Activated CD8-positive, alpha-beta T cell treated with anti-CD3 and anti-CD28 coated beads for 36 hours (primary cell): ENCODE data around the gene DACH1. TPM values are rescaled to one million over a fixed set of nuclear protein-coding genes. Genes with fewer than 3 reads are reported as not detected.

Experiments used
- ATAC-seq: fragments of 200-7000 bp; cut with Tn5 transposase; one replicate; pipeline ENCODE4 v1.10.0; 2021; ENCODE audit warnings: mild to moderate bottlenecking, moderate library complexity
- CTCF ChIA-PET: fragments of 350-600 bp; sonication (Branson Sonifier 250); formaldehyde crosslinking; loops from one replicate; lab custom pipeline; 2021; ENCODE audit warnings: antibody characterized with exemption; lab: Charles Lee
- POLR2A ChIA-PET: fragments of 350-600 bp; sonication (Branson Sonifier 250); formaldehyde crosslinking; loops from one replicate; lab custom pipeline; 2021; ENCODE audit warnings: antibody characterized with exemption; lab: Charles Lee
- DNase-seq: peaks from one replicate; pipeline ENCODE4 v3.0.0-alpha.2; 2020
- H3K27ac Mint-ChIP-seq: one replicate; pipeline ENCODE4 v1.8.0; 2021; ENCODE audit warnings: mild to moderate bottlenecking, mixed read lengths
- H3K27me3 Mint-ChIP-seq: one replicate; pipeline ENCODE4 v1.8.0; 2021; ENCODE audit warnings: mixed read lengths
- H3K36me3 Mint-ChIP-seq: one replicate; pipeline ENCODE4 v1.8.0; 2021; ENCODE audit warnings: low read depth, mixed read lengths
- H3K4me1 Mint-ChIP-seq: one replicate; pipeline ENCODE4 v1.8.0; 2021; ENCODE audit warnings: low read depth, mixed read lengths
- H3K4me3 Mint-ChIP-seq: one replicate; pipeline ENCODE4 v1.8.0; 2021; ENCODE audit warnings: mild to moderate bottlenecking, moderate library complexity, mixed read lengths
- H3K9me3 Mint-ChIP-seq: one replicate; pipeline ENCODE4 v1.8.0; 2021; ENCODE audit warnings: mixed read lengths
- CTCF ChIP-seq: fragments of 200-600 bp; IDR thresholded peaks from one replicate; pipeline ENCODE4 v1.8.0; 2022; ENCODE audit warnings: antibody characterized with exemption, mild to moderate bottlenecking
- intact Hi-C: fragments of 100-400 bp; cut with micrococcal nuclease; formaldehyde crosslinking; loops from one replicate; pipeline ENCODE4 v1.10.0; 2022
- total RNA-seq, 2 experiments: library from RNA; stranded (reverse); gene quantifications; one replicate each; pipeline ENCODE4 v1.2.3, GENCODE V29; 2021

The DACH1 gene
- total RNA-seq, 2 experiments from 2014 or later = not detected

- TF ChIP-seq CTCF = no peak
- no peak overlapping the region for H3K27ac Mint-ChIP-seq
- POLR2A ChIA-PET = no interaction called here
- no peak overlapping the region for H3K4me3 Mint-ChIP-seq
- no peak for DNase-seq
- no peaks in the 10 kb centered on the region for H3K4me1 Mint-ChIP-seq
- no peaks in the 10 kb centered on the region for H3K36me3 Mint-ChIP-seq
- intact Hi-C loops = no loop called here
- no peak for ATAC-seq
- no peaks in the 10 kb centered on the region for H3K9me3 Mint-ChIP-seq
- H3K27me3 Mint-ChIP-seq = no peaks in the 10 kb centered on the region
- CTCF ChIA-PET = no interaction called here
These were observed 162.3 kb downstream of the DACH1 start for GRCh38 chr13:71704656-71705055.

GRCh38 chr13:71703138-71703537 is 163.9 kb downstream of the DACH1 start:
- no peak for DNase-seq
- Mint-ChIP-seq H3K9me3 (no peaks in the 10 kb centered on the region), H3K27me3 (no peaks in the 10 kb centered on the region), H3K4me3 (no peak overlapping the region), H3K4me1 (no peaks in the 10 kb centered on the region), H3K27ac (no peak overlapping the region), H3K36me3 (no peaks in the 10 kb centered on the region)
- TF ChIP-seq CTCF = no peak
- ChIA-PET POLR2A (no interaction called here), CTCF (no interaction called here)
- intact Hi-C loops = no loop called here
- ATAC-seq = no peak

GRCh38 chr13:71702253-71702652 is 164.8 kb downstream of the DACH1 start:
- DNase-seq (no peak), ATAC-seq (no peak)
- intact Hi-C loops = no loop called here
- Mint-ChIP-seq H3K27ac (no peak overlapping the region), H3K4me3 (no peak overlapping the region), H3K36me3 (no peaks in the 10 kb centered on the region), H3K4me1 (no peaks in the 10 kb centered on the region), H3K9me3 (no peaks in the 10 kb centered on the region), H3K27me3 (no peaks in the 10 kb centered on the region)
- TF ChIP-seq CTCF = no peak
- ChIA-PET POLR2A (no interaction called here), CTCF (no interaction called here)

- no peaks in the 10 kb centered on the region for H3K9me3 Mint-ChIP-seq
- no peaks in the 10 kb centered on the region for H3K4me1 Mint-ChIP-seq
- H3K27ac Mint-ChIP-seq = no peak overlapping the region
- DNase-seq (no peak), ATAC-seq (no peak)
- no peaks in the 10 kb centered on the region for H3K36me3 Mint-ChIP-seq
- H3K4me3 Mint-ChIP-seq = no peak overlapping the region
- ChIA-PET POLR2A (no interaction called here), CTCF (no interaction called here)
- TF ChIP-seq CTCF = no peak
- H3K27me3 Mint-ChIP-seq = no peaks in the 10 kb centered on the region
- intact Hi-C loops = no loop called here
These were observed 165.3 kb downstream of the DACH1 start for GRCh38 chr13:71701741-71702140.

- TF ChIP-seq CTCF = no peak
- Mint-ChIP-seq H3K27me3 (no peaks in the 10 kb centered on the region), H3K9me3 (no peaks in the 10 kb centered on the region), H3K4me3 (no peak overlapping the region), H3K4me1 (no peaks in the 10 kb centered on the region), H3K27ac (no peak overlapping the region), H3K36me3 (no peaks in the 10 kb centered on the region)
- intact Hi-C loops = no loop called here
- DNase-seq (no peak), ATAC-seq (no peak)
- POLR2A ChIA-PET = no interaction called here
- CTCF ChIA-PET = no interaction called here
These were observed 167.7 kb downstream of the DACH1 start for GRCh38 chr13:71699342-71699741.
